SKM-1 (cell line): ENCODE data around the gene HIPK4.

Experiments
- DNase-seq: peaks from one replicate; lab custom pipeline; 2025; ENCODE audit not compliant: unreplicated experiment; lab: John Stamatoyannopoulos, UW

HIPK4 gene

DNA sequence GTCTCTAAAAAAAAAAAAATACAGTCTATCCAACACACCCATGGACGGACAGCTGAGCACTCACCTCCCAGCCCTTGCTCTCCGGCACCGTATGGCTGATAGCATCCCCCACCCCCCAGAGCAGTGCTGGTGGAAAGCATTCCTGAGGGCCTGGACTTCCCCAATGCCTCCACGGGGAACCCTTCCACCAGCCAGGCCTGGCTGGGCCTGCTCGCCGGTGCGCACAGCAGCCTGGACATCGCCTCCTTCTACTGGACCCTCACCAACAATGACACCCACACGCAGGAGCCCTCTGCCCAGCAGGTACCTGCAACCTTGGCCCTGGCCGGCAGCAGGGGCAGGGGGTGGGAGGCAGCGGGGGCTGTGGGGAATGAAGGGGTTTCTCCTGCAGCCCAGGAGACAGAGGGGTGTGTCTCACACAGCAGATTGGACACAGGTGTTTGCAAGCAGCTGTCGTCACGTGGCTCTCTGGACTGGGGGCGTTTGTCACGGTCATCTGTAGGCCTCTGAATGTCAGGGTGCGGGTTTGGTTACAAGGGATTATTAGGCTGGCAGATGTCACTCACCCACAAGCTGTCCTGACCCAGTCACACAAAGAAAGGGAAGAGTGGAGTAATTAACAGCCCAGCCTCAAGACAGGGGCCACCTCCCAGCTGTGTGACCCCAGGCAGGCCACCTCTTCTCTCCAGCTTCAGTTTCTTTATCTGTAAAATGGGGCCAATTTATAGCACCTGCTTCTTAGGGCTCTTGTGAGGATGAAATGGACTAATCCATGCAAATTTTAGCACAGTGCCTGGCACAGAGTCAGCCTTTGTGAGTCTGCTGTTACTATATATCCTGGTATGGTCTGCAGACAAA is 22.2 kb downstream of the HIPK4 start:
- no peak for DNase-seq

DNA sequence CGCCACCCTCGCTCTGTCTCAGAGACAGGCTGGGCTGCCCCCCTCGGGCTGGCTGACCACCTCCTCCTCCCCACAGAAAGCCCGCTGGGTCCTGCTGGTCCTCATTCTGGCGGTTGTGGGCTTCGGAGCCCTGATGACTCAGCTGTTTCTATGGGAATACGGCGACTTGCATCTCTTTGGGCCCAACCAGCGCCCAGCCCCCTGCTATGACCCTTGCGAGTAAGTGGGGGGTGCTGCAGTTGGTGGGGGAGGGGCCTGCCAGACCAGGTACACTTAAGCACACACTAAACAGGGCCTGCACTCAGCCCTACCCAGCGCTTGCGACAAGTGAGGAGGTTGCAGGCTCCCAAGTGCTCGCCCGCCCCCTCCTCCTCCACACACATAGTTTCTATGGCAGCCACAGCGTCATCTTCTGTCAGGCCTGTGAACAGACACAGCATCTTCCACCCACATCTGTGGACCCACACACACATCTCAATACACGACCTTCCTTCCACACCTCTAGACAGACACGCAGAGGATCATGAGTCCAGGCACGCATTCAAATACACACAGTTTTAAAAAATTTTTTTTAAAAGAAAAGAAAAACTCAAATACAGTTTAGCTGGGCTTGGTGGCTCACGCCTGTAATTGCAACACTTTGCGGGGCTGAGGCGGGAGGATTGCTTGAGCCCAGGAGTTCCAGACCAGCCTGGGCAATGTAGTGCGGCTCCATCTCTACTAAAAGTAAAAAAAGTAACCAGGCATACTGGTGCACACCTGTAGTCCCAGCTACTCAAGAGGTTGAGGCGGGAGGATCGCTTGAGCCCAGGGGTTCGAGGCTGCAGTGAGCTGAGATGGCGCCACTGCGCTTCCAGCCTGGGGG is 23.1 kb downstream of the HIPK4 start:
- DNase-seq = no peak

DNA sequence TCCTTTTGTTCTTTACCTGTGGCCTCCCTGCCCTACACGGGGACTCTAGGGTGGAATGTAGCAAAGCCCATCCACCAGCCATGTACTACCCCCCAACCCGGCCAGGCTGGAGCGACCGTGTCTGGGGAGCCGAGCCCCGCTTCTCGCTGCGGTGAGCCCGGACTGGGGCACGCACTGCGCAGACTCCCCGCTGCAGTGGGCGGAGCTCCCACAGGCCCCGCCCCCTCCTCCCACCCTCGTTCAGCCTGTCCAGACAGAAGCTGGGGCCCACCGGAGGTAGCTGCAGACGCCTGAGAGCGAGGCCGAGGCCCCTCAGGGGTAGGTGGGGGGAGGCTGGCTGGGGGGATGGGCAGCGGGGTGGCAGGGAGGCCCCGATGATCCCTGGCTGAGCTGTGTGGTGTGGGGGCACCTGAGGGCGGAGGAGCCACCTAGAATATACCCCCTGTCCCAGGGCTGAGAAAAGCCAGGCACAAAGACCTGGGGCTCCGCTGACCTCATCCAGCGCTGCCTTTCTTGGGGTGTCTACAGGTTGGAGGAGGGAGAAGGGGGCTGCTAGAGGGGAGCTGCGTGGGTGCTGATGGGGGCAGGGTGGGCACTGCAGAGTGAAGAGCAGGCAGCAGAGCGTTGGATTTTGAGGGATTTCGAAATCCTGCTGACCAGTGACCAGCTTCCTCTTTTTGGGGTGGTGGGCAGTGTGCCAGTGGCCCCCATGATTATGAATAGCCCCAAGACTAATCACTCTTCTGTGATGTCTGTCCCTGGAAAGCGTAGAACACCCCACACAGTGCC is 24.2 kb downstream of the HIPK4 start:
- DNase-seq = no peak

DNA sequence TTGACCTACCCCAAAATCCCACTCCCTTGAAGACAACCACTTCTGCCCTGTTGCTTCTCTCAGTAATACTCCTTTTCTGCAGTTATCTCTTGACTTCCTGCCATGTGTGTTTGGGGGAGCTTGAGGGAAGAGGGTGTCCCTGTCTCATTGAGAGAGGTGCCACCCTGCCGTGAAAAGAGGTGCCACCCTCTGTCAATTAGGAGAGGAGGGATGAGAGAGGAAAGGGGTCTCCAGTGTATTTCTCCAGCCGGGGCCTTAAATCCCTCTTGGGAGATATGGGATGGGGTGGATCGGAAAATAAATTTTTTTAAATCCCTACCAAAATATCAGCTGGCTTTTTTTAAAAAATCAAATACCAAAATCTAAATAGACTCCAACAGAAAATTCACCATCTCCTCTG is 25.0 kb downstream of the HIPK4 start:
- no peak for DNase-seq

DNA sequence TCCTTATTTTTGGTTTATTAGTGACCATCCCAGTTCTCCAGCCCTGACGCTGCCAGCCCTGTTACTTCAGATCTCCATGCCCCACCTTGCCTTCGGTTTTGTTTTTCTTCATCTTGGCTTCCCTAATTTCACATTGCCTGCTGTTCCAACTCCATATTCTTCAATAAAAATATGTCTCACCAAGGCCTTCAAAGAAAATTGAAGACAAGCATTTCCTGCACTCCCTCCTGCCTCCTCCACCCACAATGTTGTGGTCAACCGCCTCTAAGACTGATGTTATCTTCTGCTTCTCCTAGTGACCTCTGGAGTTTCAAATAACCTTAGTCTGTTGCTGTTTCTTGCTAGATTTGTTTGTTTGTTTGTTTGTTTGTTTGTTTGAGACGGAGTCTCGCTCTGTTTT is 26.9 kb downstream of the HIPK4 start:
- DNase-seq = no peak

DNA sequence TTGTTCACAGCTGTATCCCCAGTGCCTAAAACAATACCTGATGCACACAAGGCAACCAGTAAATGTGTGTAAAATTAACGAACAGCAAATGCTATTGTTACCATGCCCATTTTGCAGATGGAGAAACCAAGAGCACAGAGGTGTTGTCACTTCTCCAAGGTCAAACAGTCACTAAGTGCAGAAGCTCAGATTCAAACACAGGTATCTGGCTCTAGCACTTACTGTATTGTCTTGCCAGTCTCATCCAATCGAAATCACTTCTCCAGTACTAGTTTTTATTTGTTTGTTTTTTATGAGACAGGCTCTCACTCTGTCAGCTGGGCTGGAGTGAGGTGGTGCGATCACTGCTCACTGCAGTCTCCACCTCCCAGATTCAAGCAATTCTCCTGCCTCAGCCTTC is 27.8 kb downstream of the HIPK4 start:
- no peak for DNase-seq

DNA sequence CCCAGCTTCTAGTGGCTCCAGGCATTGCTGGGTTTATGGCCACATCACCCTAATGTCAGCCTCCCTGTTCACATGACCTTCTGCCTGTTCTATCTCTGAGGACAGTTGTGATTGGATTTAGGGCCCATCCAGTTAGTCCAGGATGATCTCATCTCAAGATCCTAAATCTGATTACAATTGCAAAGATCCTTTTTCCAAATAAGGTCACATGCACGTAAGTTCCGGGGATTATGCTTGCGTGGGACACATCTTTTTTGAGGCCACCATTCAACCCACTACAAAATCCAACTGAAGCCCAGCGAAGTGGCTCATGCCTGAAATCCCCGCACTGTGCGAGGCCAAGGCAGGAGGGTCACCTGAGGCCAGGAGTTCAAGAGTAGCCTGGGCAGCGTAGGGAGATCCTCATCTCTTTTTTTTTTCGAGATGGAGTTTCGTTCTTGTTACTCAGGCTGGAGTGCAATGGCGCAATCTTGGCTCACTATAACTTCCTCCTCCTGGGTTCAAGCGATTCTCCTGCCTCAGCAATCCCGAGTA is 29.2 kb downstream of the HIPK4 start:
- DNase-seq = peak; percentile 10

DNA sequence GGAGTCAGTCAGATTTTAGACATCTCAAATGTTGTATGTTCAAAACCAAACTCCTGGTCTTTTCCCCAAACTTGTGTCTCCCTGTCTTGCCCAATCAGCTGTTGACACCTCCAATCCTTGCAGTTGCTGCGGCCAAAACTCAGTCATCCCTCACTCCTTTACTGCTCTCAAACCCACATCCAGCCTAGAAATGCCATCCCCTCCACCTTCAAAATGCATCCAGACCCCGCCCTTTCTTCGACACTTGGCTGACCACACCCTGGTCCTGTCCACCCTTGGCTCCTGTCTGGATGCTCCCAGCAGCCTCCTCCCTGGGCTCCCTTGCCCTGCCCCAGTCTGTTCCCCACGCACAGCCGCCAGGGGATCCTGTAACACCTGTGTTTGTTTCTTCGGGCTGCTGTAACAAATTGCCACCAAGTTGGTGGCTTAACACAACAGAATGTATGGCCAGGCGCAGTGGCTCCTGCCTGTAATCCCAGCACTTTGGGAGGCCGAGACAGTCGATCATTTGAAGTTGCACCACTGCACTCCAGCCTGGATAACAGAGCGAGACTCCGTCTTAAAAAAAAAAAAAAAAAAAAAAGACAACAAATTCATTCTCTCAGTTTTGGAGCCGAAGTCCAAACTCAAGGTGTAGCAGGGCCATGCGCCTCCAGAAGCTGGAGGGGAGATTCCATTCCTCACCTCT is 29.8 kb downstream of the HIPK4 start:
- DNase-seq = no peak

DNA sequence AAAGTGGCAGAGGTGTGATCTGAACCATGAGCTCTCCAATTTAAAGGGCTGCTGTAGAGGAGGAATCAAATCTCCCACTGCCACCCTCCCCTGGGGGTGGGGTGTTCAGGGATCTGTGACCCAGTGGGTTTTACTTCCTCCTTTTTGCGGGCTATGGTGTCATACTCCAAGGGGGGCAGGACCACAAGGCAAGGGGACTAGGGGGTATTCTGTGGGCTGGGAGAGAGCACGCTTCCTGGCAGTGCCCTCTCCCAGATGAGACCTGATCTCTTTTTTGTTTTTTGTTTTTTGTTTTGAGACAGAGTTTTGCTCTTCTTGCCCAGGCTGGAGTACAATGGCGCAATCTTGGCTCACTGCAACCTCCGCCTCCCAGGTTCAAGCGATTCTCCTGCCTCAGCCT is 31.2 kb downstream of the HIPK4 start:
- peak; percentile 20 for DNase-seq

DNA sequence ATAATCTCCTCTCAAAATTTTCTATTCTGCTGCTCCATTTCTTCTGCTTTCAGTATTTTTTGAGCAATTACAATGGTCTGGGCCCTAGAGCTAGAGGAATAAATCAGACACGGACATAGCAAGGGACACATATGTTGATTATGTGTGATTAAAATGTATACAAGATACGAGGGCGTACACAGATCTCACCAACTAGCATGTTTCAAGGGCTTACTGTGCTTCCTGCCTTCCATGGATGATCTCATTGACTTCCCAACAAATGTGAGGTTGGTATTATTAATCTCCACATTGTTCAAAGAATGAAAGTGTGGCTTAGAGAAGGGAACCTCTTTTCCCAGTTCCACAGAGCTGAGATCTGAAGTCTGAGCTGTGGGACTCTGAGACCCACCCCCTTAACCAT is 32.3 kb downstream of the HIPK4 start:
- DNase-seq = no peak

DNA sequence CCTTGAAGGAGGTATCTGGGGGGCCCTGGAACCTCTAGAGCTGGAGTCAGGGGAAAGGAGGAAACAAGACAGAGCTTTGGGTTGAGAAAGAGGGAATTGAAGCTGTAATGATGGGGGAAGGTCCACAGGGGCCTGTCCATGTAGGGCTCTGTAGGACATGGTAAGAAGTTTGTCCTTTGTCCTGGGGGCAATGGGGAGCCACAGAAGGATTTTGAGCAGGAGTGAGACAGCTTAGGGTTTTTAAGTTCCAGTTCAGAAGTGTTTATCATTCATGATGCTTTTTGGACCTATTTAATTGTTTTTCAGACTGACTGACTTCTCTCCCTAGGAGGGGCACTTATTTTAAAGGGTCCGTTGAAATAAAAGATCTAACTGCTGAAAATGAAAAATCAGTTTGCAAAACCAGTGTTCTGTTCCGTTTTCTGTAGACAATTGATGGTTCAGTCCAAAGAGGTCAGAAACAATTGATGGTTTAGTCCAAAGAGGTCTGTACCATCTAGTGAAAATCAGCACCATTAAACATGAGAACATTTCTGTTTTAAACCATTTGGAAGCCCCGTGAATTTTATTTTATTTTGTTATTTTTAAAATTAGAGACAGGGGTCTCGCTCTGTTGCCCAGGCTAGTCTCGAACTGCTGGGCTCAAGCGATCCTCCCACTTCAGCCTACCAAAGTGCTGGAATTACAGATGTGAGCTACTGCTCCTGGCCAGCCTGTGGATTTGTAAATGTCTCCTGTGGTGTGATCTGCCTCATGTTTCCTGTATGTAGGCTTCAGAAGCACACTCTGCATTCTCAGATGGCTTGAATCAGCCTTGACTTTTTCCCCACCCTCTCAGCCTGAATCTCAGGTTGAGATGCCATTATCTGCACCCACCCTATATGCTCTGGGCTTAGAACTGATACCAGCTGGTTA is 33.0 kb downstream of the HIPK4 start:
- DNase-seq = no peak

DNA sequence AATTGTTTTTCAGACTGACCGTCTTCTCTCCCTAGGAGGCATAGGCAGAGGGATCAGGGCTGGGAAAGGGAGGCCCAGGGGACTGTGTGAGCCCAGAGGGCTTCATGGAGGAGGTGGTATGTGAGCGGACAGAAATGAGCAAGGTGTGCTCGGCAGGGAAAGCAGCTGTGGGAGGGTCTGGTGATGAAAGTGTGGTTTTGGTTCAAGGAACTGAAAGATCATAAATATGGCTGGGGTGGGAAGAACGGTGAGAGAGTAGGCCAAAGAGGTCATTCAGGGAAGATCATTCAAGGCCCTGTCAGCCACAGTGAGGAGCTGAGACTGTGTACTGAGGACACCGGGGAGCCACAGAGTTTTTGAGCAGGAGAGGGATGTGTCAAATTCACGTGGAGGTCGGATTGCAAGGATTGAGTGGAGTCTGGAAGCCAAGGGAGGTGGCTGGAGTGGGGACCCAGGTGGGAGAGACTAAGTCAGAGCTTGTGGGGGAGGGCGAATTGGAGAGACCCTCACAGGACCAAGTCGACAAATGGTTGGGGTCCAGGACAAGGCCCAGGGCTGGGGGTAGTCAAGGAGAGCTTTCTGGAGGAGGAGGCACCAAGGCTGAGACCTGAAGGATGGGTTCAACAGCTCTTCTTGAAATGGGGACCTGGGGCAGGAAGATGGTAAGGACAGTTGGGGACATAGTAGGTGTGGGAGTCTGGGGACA is 33.9 kb downstream of the HIPK4 start:
- DNase-seq = no peak

DNA sequence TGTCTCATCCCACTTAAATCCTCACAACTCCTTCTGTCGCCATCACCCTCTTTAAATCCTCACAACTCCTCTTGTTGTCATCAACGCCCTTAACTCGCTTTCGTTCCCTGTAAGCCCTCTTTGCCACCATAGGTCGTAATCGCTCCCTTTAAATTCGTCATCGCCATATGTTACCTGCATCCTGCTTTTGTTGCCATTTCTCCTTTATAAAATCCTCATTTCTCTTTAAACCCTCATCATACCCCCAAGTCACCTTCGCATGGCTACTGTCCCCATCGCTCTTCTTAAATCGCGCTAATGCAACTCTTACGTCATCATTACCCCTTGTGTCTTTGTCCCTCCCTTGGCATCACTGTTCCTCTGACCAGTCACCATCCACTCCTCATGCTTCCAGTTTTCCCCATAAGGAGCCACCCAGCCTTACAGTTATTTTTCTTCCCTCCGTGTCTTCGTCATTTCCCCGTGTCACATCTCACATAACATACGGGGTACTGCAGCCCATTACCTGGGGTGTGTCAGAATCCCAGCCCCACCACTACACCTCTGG is 40.9 kb downstream of the HIPK4 start:
- DNase-seq = no peak

DNA sequence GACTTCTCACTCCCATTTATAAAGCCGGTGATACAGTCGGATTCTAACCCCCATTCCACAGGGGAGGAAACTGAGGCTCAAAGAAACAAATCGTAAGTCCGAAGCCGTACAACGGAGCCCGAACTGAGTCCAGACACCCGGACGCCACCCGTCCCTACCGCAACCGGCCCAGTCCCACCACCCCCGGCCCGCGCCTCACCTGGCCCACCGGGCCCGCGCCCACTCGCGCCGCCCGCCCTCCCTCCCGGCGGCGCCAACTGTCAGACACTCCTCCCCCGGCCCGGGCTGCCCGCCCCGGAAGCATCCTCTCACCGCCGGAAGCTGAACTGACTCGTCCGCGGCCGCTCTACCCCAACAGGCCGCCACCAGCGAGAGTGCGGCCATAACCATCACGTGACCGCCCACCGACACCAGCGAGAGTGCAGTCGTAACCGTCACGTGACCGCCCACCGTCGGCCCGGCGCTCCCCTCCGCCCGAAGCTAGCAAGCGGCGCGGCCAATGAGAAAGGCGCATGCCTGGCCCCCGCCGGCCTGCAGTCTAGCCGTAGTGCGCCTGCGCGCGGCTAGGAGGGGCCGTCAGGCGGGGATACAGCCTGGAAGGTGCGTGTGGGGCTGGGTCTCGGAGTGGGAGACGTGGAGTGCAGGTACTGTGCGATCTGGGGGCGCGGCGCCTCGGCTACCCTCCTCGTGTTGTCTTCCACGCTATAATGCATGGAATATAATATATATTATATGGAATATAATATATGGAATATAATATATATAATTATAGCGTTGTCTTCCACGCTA is 41.7 kb downstream of the HIPK4 start, which contains the start of the genes C19orf47 and PLD3:
TSS of gene C19orf47 (minus strand) at position 273 of the 789 bp plus-strand sequence. CDS start 6,540 bp downstream, outside the sequence.
TSS of gene PLD3 (plus strand) at position 571 of the 789 bp plus-strand sequence. CDS start 17,789 bp downstream, outside the sequence.
- peak; percentile 97 for DNase-seq

DNA sequence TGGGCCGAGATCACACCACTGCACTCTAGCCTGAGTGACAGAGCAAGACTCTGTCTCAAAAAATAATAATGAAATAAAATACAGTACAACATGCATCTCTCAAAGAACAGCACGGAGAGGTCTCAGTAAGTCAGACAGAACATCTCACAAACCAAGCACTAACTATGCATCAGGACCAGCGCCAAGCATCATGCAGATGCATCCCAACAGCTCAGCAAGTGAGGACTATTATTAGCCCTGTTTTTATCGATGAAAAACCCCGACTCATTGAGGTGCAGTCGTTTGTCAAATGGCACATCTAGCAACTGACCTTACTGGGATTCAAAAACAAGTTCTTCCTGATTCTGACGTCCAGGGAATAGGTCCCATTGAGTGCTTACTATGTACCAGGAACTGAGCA is 45.6 kb downstream of the HIPK4 start:
- DNase-seq = no peak

DNA sequence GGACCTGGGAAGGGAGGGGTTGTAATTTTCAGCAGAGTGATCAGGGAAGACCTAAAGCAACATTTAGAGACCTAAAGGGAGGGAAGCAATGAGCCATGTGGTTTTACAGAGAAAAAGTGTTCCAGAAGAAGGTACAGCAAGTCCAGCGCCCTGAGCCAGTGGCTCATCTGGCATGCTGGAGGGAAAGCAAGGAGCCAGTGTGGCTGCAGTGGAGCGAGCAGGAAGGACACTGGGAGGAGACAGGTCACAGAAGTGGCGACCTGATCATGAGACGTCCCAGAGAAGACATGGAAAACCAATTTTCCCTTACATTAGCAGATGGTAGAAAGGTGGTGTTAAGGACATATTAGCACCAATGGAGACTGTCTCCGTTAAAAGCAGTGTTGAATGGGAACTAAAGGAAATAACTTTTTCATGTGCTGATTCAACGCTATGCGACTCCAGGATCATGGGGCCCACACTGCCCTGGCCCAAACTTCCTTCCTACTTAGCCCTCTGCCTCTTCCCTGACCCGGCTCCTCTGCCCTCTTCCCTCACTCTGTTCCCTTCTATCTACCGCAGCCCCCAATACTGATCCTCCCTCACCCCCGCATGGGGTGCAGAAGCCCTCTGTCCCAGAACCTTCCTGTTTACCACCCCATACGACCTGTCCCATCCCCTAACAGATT is 47.2 kb downstream of the HIPK4 start:
- no peak for DNase-seq
